GM21529 (cell line): Measurements from ENCODE around the gene TUSC2.

Experiments used
- ATAC-seq: cut with Tn5 transposase; IDR thresholded peaks from one replicate; pipeline ENCODE4 v1.9.1; 2021; ENCODE audit not compliant: unreplicated experiment

Gene TUSC2

GRCh38 chr3:50327943-50328691 lies at the start of gene TUSC2:
Gene TUSC2, minus strand, starts transcription at chr3:50328223. Its CDS starts 124 bp downstream, at chr3:50328099.
- ATAC-seq, result peak; percentile 94

- no peak for ATAC-seq
Observed at GRCh38 chr3:50375258-50375931, 47.4 kb upstream of the TUSC2 start.

- ATAC-seq, result no peak
Observed at GRCh38 chr3:50374363-50375257, 46.6 kb upstream of the TUSC2 start.

GRCh38 chr3:50373146-50374051 lies 45.4 kb upstream of the TUSC2 start:
- ATAC-seq, result no peak

GRCh38 chr3:50372349-50372748 lies 44.3 kb upstream of the TUSC2 start:
- ATAC-seq, result no peak

- ATAC-seq, result no peak
Observed at GRCh38 chr3:50371133-50371685, 43.2 kb upstream of the TUSC2 start.

GRCh38 chr3:50370594-50370993 lies 42.6 kb upstream of the TUSC2 start:
- no peak for ATAC-seq

- ATAC-seq, result no peak
Observed at GRCh38 chr3:50369012-50369670, 41.1 kb upstream of the TUSC2 start.

GRCh38 chr3:50365842-50366220 lies 37.8 kb upstream of the TUSC2 start:
- ATAC-seq, result no peak

GRCh38 chr3:50365080-50365841 lies 37.2 kb upstream of the TUSC2 start:
- ATAC-seq, result peak; percentile 87

GRCh38 chr3:50364573-50365079 lies 36.6 kb upstream of the TUSC2 start:
- ATAC-seq, result peak; percentile 15

- peak; percentile 10 for ATAC-seq
Observed at GRCh38 chr3:50359760-50360110, 31.7 kb upstream of the TUSC2 start.

GRCh38 chr3:50358911-50359759 lies 31.1 kb upstream of the TUSC2 start, which contains the start of gene TMEM115:
Gene TMEM115, minus strand, starts transcription at chr3:50359521. Its CDS starts 458 bp downstream, at chr3:50359063.
- peak; percentile 98 for ATAC-seq

GRCh38 chr3:50358355-50358910 lies 30.4 kb upstream of the TUSC2 start:
- ATAC-seq, result no peak

- no peak for ATAC-seq
Observed at GRCh38 chr3:50357481-50357880, 29.5 kb upstream of the TUSC2 start.

- no peak for ATAC-seq
Observed at GRCh38 chr3:50356553-50356952, 28.5 kb upstream of the TUSC2 start.

GRCh38 chr3:50355829-50356552 lies 28.0 kb upstream of the TUSC2 start:
- no peak for ATAC-seq
